NCI-H748 (cell line): ENCODE results near the gene CDC42.

ENCODE experiments used
- DNase-seq: peaks from one replicate; lab custom pipeline; 2025; ENCODE audit not compliant: unreplicated experiment; lab: John Stamatoyannopoulos, UW

The CDC42 gene

DNA sequence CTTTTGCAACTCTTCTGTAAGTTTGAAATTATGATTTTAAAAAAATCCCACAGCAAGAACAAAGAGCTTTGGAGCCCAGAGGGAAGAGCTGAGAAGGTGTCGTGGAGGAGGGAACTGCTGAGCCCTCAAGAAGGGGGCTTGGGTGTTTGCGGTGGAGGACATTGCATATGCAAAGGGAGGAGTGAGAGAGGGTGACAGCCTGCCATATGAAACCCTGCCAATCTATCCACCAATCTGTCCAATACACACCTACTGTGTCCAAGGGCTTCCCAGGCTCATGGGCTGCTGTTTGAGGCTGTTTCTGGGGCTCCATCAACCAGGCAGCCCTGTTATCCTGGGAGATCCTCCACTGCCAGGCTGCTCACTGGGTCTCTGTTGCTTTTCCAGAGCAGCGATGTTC, 75.2 kb downstream of the CDC42 start:
- no peak for DNase-seq

DNA sequence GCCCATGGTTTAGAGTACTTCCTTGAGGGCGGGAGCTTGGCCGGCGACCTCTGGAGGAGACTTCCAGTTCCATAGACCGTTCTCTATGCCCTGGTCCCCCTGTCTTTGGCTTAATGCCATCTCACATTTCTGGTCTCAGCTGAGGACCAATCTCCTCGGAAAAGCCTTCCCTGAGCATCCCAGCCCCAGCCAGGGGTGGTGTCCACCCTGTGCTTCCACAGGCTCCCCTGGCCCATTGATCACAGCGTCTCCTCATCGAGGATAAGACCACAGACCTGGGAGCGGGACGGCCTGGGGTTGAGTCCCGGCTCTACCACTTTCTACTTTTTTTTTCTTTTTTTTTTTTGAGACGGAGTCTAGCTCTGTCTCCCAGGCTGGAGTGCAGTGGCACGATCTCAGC, 75.9 kb downstream of the CDC42 start:
- DNase-seq: no peak

DNA sequence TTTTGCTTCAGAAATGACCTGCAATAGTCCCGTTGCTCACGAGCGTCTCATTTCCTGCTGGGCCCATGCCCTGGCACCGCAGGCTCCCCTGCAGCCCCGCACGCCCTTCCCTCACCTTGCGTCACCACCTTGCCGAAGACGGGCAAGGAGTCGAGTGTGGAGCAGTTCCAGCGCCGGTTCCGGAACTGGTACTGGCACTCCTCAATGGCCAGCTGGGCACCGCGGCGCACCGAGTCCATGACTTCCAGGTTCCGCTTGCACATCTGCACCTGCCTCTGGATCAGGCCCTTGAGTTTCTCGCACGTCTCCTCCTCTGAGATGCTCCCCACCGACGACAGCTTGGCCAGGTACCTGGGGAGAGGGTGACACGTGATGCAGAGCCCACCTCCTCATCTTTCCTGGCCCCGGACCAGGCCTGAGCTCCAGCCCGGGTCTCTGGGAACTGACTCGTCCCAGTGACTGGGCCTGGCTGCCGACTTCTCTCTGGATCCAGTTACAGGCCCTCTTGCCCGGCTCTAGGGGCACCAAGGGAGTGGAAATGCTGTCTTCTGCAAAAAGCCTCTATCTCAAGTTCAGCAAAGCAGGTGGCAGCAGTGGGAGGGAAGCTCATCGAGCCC, 77.1 kb downstream of the CDC42 start:
- no peak for DNase-seq

DNA sequence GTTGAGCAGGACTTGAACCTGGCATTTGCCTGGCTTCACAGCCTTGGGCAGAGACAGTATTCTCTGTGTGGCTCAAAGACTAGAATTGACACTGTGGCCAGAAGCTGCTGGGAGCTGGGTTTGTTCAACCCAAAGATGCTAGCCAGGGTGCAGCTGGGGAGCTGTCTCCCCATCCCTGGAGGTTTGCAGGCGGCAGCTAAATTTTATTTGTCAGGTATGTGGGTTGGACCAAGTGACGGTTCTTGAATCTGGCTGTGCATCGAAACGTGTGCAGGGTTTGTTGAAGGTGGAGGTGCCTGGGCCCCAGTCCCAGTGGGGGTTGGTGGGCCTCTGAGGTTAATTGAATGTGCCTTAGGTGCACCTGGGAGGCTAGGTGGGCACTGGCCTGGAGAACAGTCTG, 78.6 kb downstream of the CDC42 start:
- DNase-seq: no peak

DNA sequence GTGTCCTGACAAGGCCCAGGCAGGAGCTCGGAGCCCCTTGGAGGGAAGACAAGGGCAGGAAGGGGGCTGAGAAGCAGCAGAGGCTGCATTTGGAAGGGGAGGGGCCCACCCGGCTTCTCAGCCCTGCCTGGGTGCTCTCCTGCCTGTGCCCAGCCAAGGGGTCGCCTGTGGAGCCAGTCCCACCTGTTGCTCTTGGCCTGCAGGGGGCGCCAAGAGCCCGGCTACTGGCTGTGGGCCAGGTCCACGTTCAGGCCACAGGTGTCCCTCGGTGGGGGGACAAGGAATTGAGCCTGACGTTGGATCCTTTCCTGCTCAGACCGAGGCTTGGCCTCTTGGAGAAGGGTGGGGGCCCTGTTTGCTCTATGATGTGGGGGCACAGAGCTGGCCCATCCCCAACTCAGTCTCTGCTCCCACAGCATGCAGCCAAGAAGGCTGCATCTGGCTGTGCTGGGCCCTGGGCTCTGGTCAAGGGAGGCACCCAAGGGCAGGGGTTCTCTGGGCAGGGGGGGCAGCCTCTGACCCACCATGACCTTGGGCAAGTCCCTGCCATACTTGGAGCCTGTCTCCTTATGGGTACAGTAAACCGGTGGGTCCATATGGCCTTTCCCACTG, 79.5 kb downstream of the CDC42 start:
- DNase-seq: peak; percentile 66

DNA sequence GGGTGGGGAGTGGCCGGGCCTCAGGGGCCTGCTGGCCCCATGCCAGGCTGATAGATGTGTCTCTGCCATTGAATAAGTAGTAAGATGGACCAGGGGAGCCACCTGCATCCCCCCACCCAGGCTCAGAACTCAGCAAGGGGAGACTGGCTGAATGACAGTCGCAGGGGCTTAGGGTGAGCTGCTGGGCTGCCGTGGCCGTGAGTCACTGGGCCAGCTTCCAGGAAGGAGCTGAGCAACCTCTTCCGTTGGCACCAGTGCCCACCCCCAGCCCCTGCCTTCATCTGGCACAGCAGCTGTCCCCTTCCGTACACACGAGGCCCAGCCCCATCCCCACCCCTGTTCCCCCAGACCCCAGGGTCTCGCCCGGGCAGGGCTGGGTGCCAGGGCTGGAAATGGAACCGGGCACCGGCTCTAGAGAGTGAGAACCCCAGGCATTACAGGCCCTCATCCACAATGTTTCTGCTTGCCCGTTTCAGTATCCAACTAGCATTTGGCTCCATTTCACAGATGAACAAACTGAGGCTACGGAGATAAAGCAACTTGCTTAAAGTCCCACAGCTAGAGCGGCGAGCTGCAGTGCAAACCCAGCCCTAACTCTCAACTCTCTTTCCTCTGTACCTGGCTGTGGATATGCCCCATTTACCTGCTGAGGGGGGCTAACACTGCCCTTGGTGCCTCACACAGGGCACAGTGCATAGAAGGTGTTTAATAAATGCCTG, 80.2 kb downstream of the CDC42 start:
- no peak for DNase-seq

DNA sequence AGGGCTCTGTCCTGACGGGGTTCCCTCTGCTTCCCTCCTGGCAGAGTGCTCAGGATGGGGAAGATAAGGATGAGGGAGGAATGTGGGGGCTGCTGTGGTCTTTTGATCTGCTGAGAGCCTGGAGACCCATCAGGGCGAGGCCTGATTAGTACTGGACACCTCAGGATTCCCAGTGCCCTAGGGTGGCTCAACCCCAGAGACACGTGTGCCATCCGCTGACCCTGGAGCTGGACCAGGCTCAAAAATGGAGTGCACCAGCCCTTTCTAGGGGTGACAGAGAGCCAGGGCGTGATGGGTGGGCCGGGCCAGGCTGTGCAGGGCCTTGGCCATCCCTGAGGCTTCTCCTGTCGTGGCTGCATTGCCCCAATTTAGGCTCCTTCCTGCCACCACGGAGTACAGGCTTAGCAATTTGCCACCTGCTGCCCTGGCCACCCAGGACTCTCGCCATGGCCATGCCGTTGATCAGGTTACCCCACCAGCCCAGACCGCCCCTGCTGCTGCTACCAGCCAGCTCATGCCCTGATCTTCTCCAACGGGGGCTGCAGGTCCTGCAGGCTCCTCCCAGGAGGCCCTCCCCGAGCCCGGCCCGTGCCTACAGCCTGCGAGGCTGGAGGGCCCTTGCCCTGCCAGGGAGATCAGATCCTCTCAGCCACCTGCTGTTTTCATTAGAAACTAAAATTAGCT, 80.9 kb downstream of the CDC42 start:
- DNase-seq: no peak

DNA sequence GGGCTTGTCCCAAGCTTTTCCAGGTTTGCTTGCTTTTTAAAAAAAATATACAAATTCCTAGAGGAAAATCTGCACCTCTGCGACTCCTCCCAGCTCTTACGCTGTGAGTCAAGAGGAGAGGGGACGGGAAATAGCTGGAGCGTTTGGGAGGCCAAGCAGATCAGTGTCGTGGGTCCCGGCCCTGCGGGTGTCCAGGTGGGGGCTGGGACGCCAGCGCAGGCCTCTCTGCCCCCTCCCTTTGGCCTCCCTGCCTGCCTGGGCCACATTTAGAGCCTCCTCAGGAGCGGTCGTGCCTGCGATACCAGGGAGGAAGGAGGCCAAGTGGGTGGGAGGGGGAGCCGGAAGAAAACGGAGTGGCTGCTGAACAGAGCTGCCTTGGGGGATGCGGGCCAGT, 81.4 kb downstream of the CDC42 start:
- DNase-seq: no peak

DNA sequence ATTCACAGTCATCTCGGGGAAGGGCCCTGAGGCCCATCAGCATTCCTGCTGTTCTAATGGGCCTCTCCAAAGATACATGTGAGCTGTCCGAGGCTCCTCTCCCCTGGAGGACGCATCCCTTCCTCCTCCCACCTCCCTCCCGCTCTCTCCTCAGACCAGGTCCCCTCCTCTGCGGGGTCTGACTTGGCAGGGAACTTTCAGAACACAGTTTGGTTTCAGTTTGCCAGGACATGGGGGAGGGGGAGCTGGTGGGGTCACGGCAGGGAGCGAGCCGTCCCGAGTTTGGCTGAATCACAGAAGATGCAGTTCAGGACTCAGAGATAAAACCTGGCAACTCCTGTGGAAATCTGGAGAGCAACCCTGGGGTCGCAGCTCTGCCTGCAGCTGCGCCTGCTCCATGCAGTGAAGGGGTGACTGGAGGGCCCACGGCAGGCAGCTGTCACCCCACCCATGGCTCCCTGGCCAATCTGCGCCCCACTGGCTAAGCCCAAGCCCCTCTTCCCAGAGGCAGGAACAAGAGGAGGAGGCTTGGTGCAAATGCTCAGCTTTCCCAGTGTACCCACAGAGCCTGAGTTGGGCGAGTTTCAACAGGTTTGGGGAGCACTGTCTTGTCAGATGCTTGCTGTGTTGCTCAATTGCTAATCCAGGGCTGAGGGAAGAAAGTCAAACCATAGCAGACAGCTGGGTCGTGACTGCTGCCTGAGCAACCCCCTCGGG, 84.7 kb downstream of the CDC42 start:
- no peak for DNase-seq

DNA sequence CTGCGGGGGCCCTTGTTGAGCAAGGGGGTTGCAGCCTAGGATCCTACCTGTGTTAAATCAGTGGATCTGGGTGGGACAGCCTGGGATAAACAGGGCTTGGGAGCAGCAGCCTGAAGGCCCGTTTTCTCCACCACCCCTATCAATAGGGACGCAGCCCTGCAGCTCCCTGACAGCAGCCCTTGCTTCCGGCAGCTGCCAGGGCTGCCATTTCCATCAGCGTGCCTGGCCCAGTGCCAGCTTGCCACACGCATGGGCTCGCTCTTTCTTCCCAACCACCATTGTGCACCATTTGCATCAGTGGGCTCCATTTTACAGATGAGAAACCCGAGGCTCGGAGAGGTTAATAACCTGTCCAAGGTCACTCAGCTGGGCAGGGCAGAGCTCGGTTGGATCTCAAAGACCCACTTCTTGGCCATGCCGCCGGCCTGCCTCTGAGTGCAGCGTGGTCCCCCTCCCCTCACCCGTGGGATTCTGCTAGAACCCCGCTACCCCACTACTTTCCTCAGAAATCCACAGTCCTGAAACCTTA, 86.6 kb downstream of the CDC42 start:
- peak; percentile 40 for DNase-seq

DNA sequence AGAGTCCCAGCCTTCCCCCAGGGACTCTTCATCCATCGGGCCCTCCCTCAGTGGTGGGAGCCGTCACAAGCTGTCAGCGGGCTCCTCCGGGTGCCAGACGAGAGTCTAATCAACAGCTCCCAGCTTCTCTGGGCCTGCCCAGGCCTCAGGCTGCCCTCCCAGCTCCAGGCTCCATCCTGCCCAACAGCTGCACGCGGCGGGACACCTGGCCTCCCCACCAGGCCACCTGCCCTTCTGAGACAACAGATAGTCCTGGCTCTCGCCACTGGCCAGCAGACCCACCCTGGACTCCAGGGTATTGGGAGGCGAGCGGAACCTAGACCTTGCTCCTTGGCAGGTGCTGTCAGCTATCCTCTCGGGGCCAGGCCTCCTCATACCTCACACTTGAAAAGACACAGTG, 87.3 kb downstream of the CDC42 start:
- DNase-seq: peak; percentile 11
